ENCODE measurements around the gene ABHD12.

DNA sequence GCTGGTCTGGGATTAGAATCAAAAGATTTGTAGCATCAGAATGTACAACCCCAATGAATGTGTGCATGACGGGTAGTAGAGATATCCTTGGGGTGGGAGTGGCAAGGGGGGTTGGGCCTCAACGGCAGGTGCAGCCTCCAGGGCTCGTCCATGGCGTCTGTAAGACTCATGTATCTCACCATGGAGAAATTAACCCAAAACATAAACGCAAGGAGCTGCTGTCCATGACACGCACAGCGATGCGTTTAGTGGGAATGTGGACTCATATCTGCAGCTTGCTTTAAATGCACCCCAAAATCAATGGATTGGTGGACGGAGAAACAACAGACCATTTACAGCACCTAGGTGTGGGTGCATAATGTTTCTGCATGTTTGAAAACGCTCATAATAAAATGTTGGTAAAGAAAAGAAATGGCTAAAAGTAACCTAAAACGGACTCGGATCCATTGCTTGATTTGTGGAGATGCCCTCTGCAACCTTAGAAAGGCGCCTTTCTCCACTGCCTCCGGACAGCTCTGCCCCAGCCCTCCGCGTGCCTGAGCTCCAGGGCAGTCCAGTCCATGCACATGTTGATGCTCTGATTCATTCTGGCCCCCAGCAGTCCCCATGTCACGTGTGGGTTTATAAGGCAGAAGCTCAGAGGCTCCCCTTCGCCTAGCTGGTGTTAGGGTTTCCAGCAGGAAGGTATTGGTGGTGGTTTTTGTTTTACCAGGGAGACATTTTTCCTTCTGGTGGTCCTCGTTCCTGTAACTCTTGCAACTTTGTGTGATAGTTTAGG, 118.2 kb downstream of the ABHD12 start:
- TF ChIP-seq POLR2A (IDR thresholded peaks at IDR 0.05; ENCODE audit: low read depth, low read length) (no peak), POLR2AphosphoS5 (IDR thresholded peaks at IDR 0.05; ENCODE audit: low read depth, low read length) (no peak), SPI1 (IDR thresholded peaks at IDR 0.05; ENCODE audit: low read depth, low read length) (no peak), POU2F2 (IDR thresholded peaks at IDR 0.05; ENCODE audit: low read depth, low read length) (no peak), TAF1 (IDR thresholded peaks at IDR 0.05; ENCODE audit: low read depth, low read length) (no peak), PAX5 (IDR thresholded peaks at IDR 0.05; ENCODE audit: insufficient read depth, low read length, severe bottlenecking) (no peak)

Data from GM12891 (cell line).